Measurements from ENCODE around the gene PSAP. TPM values are rescaled to one million over a fixed set of nuclear protein-coding genes. Genes with fewer than 3 reads are reported as not detected.

PSAP gene
- total RNA-seq, 1 experiment from 2014 or later = 336 TPM

- H3K27me3 Mint-ChIP-seq (ENCODE audit: low read depth) = peaks cover 13% of the 10 kb centered on the region
- no peak for TF ChIP-seq CTCF (conservative IDR thresholded peaks at IDR 0.05)
Measured at GRCh38 chr10:71783917-71784678, 67.0 kb downstream of the PSAP start.

More at GRCh38 chr10:71783917-71784678, 67.0 kb downstream of the PSAP start:
- no peaks in the 10 kb centered on the region for H3K79me1 ChIP-seq (ENCODE audit: insufficient read depth, low read depth, low read length, poor library complexity, severe bottlenecking)
- no peaks in the 10 kb centered on the region for H3K9me3 ChIP-seq (ENCODE audit: control insufficient read depth, low read depth, low read length)
- Mint-ChIP-seq H3K27ac (no peak overlapping the region; a peak in 1 of 7 replicates), H3K4me1 (peaks cover 10 to 16% of the 10 kb centered on the region in 2 experiments), H3K9me3 (no peaks in the 10 kb centered on the region; a peak in 1 of 5 replicates), H3K4me3 (no peak overlapping the region; a peak in 1 of 5 replicates), H3K36me3 (ENCODE audit: insufficient read depth in 1 of 3, low read depth in 3 of 3) (no peaks in the 10 kb centered on the region)
- no peak overlapping the region for H3T11ph ChIP-seq (ENCODE audit: low read length)
- no peak overlapping the region for H3K56ac ChIP-seq (ENCODE audit: insufficient read length, low read depth, low read length)
- no peak overlapping the region for H3K23ac ChIP-seq (ENCODE audit: insufficient read length, low read depth, low read length)
- H2BK15ac ChIP-seq (ENCODE audit: low read depth, low read length) = no peak overlapping the region
- H4K91ac ChIP-seq (ENCODE audit: insufficient read length, low read depth, low read length) = no peak overlapping the region
- no peak overlapping the region for H3K14ac ChIP-seq (ENCODE audit: insufficient read depth, low read length)
- WGBS (ENCODE audit: extremely low coverage, insufficient read length, low lambda C conversion rate) = no CpG with 5 or more reads among the region's 17 CpGs
- H2AK5ac ChIP-seq (ENCODE audit: insufficient read length, low read length) = no peak overlapping the region
- H3K23me2 ChIP-seq (ENCODE audit: insufficient read length, low read depth, low read length, poor library complexity, severe bottlenecking) = no peaks in the 10 kb centered on the region
- no peak overlapping the region for H4K8ac ChIP-seq (replicated peaks; ENCODE audit: insufficient read length, low read depth, low read length)
- H2BK20ac ChIP-seq (ENCODE audit: low read depth, low read length, poor library complexity, severe bottlenecking) = no peak overlapping the region
- H3K27me3 ChIP-seq (ENCODE audit: insufficient read depth, low read length) = no peaks in the 10 kb centered on the region
- H3K4me1 ChIP-seq (ENCODE audit: insufficient read depth, low read length) = no peaks in the 10 kb centered on the region
- H4K5ac ChIP-seq (ENCODE audit: insufficient read length, low read depth, low read length) = no peak overlapping the region
- H4K20me1 ChIP-seq (ENCODE audit: control insufficient read depth, insufficient read depth, insufficient read length) = no peaks in the 10 kb centered on the region
- no peak overlapping the region for H3K27ac ChIP-seq (ENCODE audit: insufficient read length, low read depth, low read length)
- H3K18ac ChIP-seq (ENCODE audit: insufficient read length, low read depth, low read length) = no peak overlapping the region
- no peak overlapping the region for H3K4me2 ChIP-seq (ENCODE audit: insufficient read depth, insufficient read length, low read length)
- no peak overlapping the region for H2BK12ac ChIP-seq (ENCODE audit: insufficient read length, low read depth, low read length)
- no peak overlapping the region for H2AFZ ChIP-seq (ENCODE audit: low read length)
- no peak overlapping the region for H3K4ac ChIP-seq (ENCODE audit: low read depth, low read length)
- H3K79me2 ChIP-seq (ENCODE audit: insufficient read depth, low read length) = no peaks in the 10 kb centered on the region
- no peak for DNase-seq
- no peak overlapping the region for H3K9ac ChIP-seq (ENCODE audit: extremely low read depth, insufficient read length, low read length)
- H2BK120ac ChIP-seq (ENCODE audit: low read depth, low read length, poor library complexity, severe bottlenecking) = no peak overlapping the region
- H2BK5ac ChIP-seq (ENCODE audit: insufficient read length, low read length) = no peak overlapping the region

All from H9 (cell line).